Osteoblast (primary cell): Measurements from ENCODE around the gene KAZN. TPM values are rescaled to one million over a fixed set of nuclear protein-coding genes. Genes with fewer than 3 reads are reported as not detected.
A peak's percentile ranks its signal among the peaks of the same experiment; 100 is the strongest.

Experiments
- DNase-seq: peaks from one replicate; pipeline ENCODE4 v3.0.0; 2011; ENCODE audit warnings: low spot score, mixed read lengths; ENCODE audit not compliant: insufficient read length; ENCODE audit errors: missing footprints
- H2AFZ ChIP-seq: 2 replicates; pipeline ENCODE4 v1.6.0; 2011; ENCODE audit warnings: mild to moderate bottlenecking, low read length
- H3K27ac ChIP-seq: 2 replicates; pipeline ENCODE4 v1.5.1; 2011; ENCODE audit warnings: mild to moderate bottlenecking, low read depth, low read length, moderate library complexity
- H3K27me3 ChIP-seq: 2 replicates; pipeline ENCODE4 v1.6.0; 2012; ENCODE audit warnings: mild to moderate bottlenecking, control low read depth, inconsistent platforms, low read length, moderate library complexity; ENCODE audit not compliant: insufficient read depth
- H3K36me3 ChIP-seq: 2 replicates; pipeline ENCODE4 v1.5.1; 2011; ENCODE audit warnings: mild to moderate bottlenecking, low read length, control low read depth, moderate library complexity; ENCODE audit not compliant: insufficient read depth
- H3K4me1 ChIP-seq: 2 replicates; pipeline ENCODE4 v1.5.1; 2011; ENCODE audit warnings: mild to moderate bottlenecking, low read length, control low read depth, moderate library complexity; ENCODE audit not compliant: insufficient read depth
- H3K4me2 ChIP-seq: 2 replicates; pipeline ENCODE4 v1.6.0; 2011; ENCODE audit warnings: mild to moderate bottlenecking, low read length; ENCODE audit not compliant: insufficient read depth
- H3K4me3 ChIP-seq: fragments of 200-600 bp; sonication (generic); 3 replicates; pipeline ENCODE4 v1.5.1; 2012; ENCODE audit warnings: mild to moderate bottlenecking, low read length, inconsistent platforms; ENCODE audit not compliant: insufficient read depth
- H3K79me2 ChIP-seq: 2 replicates; pipeline ENCODE4 v1.6.0; 2012; ENCODE audit warnings: mild to moderate bottlenecking, low read length, control low read depth, inconsistent platforms; ENCODE audit not compliant: insufficient read depth
- H3K9me3 ChIP-seq: 2 replicates; pipeline ENCODE4 v1.5.1; 2011; ENCODE audit warnings: low read depth, low read length, control low read depth
- H4K20me1 ChIP-seq: 2 replicates; pipeline ENCODE4 v1.6.0; 2012; ENCODE audit warnings: mild to moderate bottlenecking, low read length, control low read depth; ENCODE audit not compliant: insufficient read depth
- total RNA-seq: library from RNA; depleted of rRNA; stranded (reverse); fragments of >200 nt; gene quantifications from 2 replicates; pipeline ENCODE4 v1.2.3, GENCODE V29; 2012
- TF ChIP-seq, protein P1 (sequence below): IDR thresholded peaks from 2 replicates; pipeline ENCODE4 v1.5.1; 2011; ENCODE audit warnings: mild to moderate bottlenecking, low read depth, low read length, moderate library complexity; ENCODE audit errors: extremely low read depth

The KAZN gene
- total RNA-seq, 1 donor, result 9.0 TPM

DNA sequence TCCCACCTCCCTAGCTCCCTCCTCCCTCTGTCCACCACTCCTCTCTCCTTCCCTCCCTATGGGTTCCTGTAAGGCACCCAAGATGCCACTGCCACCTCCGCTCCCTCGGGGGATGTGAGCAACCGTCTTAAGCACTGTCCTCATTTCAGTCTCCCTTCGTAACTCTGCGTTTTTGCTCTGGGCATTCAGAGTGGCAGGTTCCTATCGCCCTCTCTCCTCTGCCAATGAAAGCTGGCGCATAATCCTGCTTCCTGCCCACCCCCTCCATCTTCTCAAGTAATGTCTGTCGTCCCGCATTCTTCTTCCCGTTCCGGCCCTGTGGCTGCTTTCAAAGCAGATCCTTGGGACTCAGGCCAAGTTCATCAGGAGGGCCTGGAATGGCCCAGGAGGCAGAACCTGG lies 301.2 kb downstream of the KAZN start:
- H3K27me3 ChIP-seq, result no peaks in the 10 kb centered on the region
- H3K79me2 ChIP-seq, result no peaks in the 10 kb centered on the region
- no peaks in the 10 kb centered on the region for H3K9me3 ChIP-seq
- no peak overlapping the region for H3K4me2 ChIP-seq
- no peak overlapping the region for H3K27ac ChIP-seq
- peaks cover 8% of the 10 kb centered on the region for H3K4me1 ChIP-seq
- no peak overlapping the region for H2AFZ ChIP-seq
- H3K4me3 ChIP-seq, result no peak overlapping the region
- peak; percentile 60 for DNase-seq
- H4K20me1 ChIP-seq, result no peaks in the 10 kb centered on the region
- no peaks in the 10 kb centered on the region for H3K36me3 ChIP-seq
- TF ChIP-seq, protein P1, sequence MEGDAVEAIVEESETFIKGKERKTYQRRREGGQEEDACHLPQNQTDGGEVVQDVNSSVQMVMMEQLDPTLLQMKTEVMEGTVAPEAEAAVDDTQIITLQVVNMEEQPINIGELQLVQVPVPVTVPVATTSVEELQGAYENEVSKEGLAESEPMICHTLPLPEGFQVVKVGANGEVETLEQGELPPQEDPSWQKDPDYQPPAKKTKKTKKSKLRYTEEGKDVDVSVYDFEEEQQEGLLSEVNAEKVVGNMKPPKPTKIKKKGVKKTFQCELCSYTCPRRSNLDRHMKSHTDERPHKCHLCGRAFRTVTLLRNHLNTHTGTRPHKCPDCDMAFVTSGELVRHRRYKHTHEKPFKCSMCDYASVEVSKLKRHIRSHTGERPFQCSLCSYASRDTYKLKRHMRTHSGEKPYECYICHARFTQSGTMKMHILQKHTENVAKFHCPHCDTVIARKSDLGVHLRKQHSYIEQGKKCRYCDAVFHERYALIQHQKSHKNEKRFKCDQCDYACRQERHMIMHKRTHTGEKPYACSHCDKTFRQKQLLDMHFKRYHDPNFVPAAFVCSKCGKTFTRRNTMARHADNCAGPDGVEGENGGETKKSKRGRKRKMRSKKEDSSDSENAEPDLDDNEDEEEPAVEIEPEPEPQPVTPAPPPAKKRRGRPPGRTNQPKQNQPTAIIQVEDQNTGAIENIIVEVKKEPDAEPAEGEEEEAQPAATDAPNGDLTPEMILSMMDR, result no peak

DNA sequence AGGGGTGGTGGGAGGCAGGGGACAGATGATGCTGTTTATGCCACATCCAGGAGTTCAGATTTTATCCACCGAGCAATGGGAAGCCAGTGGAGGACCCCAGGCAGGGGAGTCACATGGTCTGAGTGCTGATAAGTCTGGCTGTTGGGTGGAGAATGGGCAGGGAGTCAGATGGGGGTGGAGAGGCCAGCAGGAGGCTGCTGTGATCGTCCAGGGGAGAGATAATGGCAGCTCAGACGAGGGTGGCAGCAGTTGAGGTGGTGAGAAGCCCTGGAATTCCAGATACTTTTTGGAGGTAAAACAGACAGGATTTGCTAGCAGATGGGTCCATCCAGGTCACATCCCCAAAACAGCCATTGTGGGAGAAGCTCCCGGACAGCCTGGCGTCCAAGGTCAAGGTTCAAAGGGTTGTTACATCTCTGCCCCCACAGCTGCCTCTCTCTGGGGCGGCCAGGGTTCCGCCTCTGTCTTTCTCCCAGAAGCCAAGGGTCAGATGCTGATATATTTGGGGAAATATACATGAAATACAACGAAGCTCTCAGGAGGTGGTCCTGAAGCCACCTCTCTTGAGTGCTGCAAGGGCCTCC lies 303.0 kb downstream of the KAZN start:
- Histone ChIP-seq H3K27me3 (no peaks in the 10 kb centered on the region), H3K27ac (no peak overlapping the region), H4K20me1 (no peaks in the 10 kb centered on the region), H3K4me2 (no peak overlapping the region), H3K9me3 (no peaks in the 10 kb centered on the region), H2AFZ (no peak overlapping the region), H3K4me1 (peaks cover 8% of the 10 kb centered on the region), H3K4me3 (no peak overlapping the region), H3K36me3 (no peaks in the 10 kb centered on the region), H3K79me2 (no peaks in the 10 kb centered on the region)
- peak; percentile 86 for DNase-seq
- TF ChIP-seq, protein P1, result no peak

DNA sequence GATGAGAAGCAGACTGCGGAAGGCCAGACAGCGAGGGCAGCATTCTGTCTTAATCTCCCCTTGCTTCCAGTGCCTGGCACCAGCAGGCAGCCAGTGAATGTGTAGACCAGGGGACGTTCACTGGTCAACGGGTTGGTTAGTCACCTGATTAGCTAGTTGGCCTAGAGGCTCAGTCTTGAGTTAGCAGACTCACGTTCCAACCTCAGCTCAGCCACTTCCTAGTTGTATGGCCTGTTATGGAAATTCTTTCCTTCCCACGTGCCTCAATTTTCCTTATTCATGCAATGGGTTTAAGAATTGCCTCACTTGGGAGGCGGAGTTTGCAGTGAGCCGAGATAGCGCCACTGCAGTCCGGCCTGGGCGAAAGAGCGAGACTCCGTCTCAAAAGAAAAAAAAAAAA lies 305.4 kb downstream of the KAZN start:
- H3K4me2 ChIP-seq, result no peak overlapping the region
- DNase-seq, result no peak
- no peaks in the 10 kb centered on the region for H3K4me1 ChIP-seq
- no peaks in the 10 kb centered on the region for H3K9me3 ChIP-seq
- H3K79me2 ChIP-seq, result no peaks in the 10 kb centered on the region
- H2AFZ ChIP-seq, result no peak overlapping the region
- H3K4me3 ChIP-seq, result no peak overlapping the region
- H3K27me3 ChIP-seq, result no peaks in the 10 kb centered on the region
- H3K36me3 ChIP-seq, result no peaks in the 10 kb centered on the region
- H3K27ac ChIP-seq, result no peak overlapping the region
- H4K20me1 ChIP-seq, result no peaks in the 10 kb centered on the region
- TF ChIP-seq, protein P1, result no peak

DNA sequence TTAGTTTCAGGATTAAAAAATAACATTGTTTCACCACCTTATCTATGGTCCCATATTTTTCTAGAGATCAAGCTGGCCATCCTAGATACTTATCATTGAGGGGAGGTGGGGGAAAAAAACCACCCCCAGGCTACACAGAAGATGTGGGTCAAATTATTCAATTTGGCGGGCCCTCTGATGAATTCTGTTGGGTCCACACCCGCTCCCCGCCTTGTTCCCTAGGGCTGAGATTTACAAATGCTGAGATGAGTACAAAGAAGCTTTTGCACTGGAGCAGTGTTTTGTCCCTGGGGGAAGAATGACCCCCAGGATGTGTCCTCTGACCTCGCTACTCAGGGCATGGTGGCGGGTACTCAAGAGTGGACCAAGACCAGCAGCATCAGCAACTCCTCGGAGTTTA lies 308.2 kb downstream of the KAZN start:
- Histone ChIP-seq H3K9me3 (no peaks in the 10 kb centered on the region), H3K27ac (no peak overlapping the region), H3K4me2 (no peak overlapping the region), H3K27me3 (no peaks in the 10 kb centered on the region), H3K4me3 (no peak overlapping the region), H4K20me1 (no peaks in the 10 kb centered on the region), H3K36me3 (no peaks in the 10 kb centered on the region), H3K79me2 (no peaks in the 10 kb centered on the region), H2AFZ (no peak overlapping the region), H3K4me1 (no peaks in the 10 kb centered on the region)
- TF ChIP-seq, protein P1, result no peak
- no peak for DNase-seq
